ENCODE results near the gene HOXB6.
A peak's percentile ranks its signal among the peaks of the same experiment; 100 is the strongest.

HOXB6 gene

DNA sequence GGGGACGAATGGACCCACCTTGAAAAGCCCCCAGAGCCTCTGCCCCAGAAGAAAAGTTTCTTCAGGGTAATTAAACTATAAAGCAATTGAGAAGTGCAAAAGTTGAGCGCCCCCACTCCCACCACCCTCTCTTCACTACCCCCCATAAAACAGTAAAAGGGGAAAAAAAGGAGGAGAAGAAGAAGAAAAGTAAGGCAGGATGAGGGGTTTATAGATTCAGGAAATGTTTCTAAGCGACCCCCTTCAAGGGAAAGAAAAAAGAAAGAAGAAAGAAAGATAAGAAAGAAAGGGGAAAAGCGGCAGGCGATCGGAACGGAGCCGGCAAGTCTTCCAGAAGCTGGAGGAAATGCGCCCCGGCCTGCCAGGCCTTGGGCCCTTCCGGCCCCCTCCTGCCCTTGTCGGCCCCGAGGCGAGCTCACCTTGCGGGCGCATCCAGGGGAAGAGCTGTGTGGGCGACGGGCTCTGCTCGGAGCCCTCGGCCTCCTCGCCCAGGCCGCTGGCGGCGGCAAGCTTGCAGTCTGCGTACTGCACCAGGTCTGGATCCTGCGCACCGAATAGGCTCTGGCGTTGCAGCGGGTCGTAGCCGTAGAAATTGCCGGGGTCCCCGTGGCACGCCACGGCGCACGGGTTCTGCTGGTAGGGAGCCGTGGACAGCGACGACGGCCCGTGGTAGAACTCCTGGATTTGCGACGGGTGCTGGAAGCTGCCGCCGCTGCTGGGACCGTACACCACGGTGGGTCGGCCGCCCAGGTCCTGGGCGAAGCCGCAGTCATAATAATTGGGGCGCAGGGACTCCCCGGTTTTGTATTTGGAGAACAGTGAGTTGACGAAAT lies 9.3 kb upstream of the HOXB6 start:
- no peak overlapping the region for H3K27ac ChIP-seq (ENCODE audit: low read depth, low read length)
- no peaks in the 10 kb centered on the region for H3K36me3 ChIP-seq (ENCODE audit: control insufficient read depth in 1 of 2, insufficient read depth in 2 of 2, low read length in 2 of 2)
- H3K4me1 ChIP-seq (ENCODE audit: control insufficient read depth in 1 of 2, insufficient read depth in 2 of 2, low read length in 2 of 2): peaks cover 5 to 21% of the 10 kb centered on the region in 2 donors
- no peak overlapping the region for H3K4me3 ChIP-seq (ENCODE audit: low read depth in 1 of 2, low read length in 2 of 2)
- H3K9me3 ChIP-seq (ENCODE audit: control insufficient read depth in 1 of 2, low read length in 2 of 2): no peaks in the 10 kb centered on the region
- peaks cover 79 to 94% of the 10 kb centered on the region in 2 donors for H3K27me3 ChIP-seq (ENCODE audit: control insufficient read depth in 1 of 2, insufficient read depth in 2 of 2, low read length in 2 of 2)
- H3K9ac ChIP-seq (ENCODE audit: low read depth in 1 of 2, low read length in 2 of 2): no peak overlapping the region

DNA sequence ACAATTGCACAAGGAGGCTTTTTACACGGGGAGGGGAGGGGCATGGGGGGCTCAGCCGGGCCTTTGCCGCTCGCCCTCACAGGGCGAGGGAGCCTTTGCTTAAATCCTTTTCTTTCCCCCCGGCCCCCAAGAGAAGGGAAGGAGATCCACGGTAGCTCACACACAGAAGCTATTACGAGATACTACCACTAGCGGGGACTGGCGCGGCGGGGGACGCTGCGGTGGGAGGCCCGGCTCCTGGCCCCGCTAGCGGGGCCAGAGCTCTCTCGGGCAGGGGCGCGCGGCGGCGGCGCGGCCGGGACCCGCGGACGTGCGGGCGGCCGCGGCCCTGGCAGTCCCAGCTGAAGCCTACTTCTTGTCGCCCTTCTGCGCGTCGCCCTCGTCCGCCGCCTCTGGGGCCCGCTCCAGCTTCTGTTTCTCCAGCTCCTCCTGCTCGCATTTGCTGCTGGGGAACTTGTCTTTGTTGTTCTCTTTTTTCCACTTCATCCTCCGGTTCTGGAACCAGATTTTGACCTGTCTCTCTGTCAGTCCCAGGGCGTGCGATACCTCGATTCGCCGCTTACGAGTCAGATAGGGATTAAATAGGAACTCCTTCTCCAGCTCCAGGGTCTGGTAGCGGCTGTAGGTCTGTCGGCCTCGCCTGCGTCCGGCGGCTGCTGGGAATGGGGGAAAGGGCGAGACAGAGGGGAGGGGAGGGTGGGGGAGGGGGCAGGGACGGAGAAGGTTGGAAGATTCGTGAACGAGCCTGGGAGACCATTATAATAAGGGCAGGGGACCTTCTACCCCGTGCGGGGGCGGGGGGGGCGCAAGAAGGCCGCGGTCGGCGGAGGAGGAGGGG lies 8.3 kb upstream of the HOXB6 start:
- no peak overlapping the region for H3K27ac ChIP-seq (ENCODE audit: low read depth, low read length)
- no peak overlapping the region for H3K9ac ChIP-seq (ENCODE audit: low read depth in 1 of 2, low read length in 2 of 2)
- no peaks in the 10 kb centered on the region for H3K9me3 ChIP-seq (ENCODE audit: control insufficient read depth in 1 of 2, low read length in 2 of 2)
- H3K4me3 ChIP-seq (ENCODE audit: low read depth in 1 of 2, low read length in 2 of 2): peak overlapping the region in 1 of 2 donors; percentile 73
- peaks cover 77 to 92% of the 10 kb centered on the region in 2 donors for H3K27me3 ChIP-seq (ENCODE audit: control insufficient read depth in 1 of 2, insufficient read depth in 2 of 2, low read length in 2 of 2)
- H3K4me1 ChIP-seq (ENCODE audit: control insufficient read depth in 1 of 2, insufficient read depth in 2 of 2, low read length in 2 of 2): peaks cover 0 to 21% of the 10 kb centered on the region in 2 donors
- H3K36me3 ChIP-seq (ENCODE audit: control insufficient read depth in 1 of 2, insufficient read depth in 2 of 2, low read length in 2 of 2): no peaks in the 10 kb centered on the region

DNA sequence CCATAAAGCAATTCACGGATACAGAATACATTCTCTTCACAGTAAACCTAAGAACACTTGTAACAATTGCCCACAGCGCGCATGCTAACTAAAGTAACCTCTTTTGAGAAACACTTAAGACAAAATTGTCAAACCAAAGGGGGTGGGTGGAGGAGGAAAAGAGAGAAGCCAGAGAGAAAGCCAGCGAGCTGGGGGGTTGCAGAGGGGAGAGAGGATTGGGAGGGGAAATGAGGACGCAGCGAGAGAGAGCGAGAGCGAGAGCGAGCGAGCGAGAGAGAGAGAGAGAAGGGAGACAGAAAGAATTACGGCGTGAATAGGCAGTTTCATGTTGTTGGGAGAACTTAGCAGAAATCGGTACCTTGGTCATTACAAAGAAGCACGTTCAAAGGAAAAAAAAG lies 7.7 kb upstream of the HOXB6 start:
- Histone ChIP-seq H3K27ac (ENCODE audit: low read depth, low read length) (no peak overlapping the region), H3K36me3 (ENCODE audit: control insufficient read depth in 1 of 2, insufficient read depth in 2 of 2, low read length in 2 of 2) (no peaks in the 10 kb centered on the region), H3K4me1 (ENCODE audit: control insufficient read depth in 1 of 2, insufficient read depth in 2 of 2, low read length in 2 of 2) (peaks cover 0 to 21% of the 10 kb centered on the region in 2 donors), H3K27me3 (ENCODE audit: control insufficient read depth in 1 of 2, insufficient read depth in 2 of 2, low read length in 2 of 2) (peaks cover 75 to 90% of the 10 kb centered on the region in 2 donors), H3K9me3 (ENCODE audit: control insufficient read depth in 1 of 2, low read length in 2 of 2) (no peaks in the 10 kb centered on the region), H3K9ac (ENCODE audit: low read depth in 1 of 2, low read length in 2 of 2) (no peak overlapping the region), H3K4me3 (ENCODE audit: low read depth in 1 of 2, low read length in 2 of 2) (peak overlapping the region in 1 of 2 donors; percentile 73)

DNA sequence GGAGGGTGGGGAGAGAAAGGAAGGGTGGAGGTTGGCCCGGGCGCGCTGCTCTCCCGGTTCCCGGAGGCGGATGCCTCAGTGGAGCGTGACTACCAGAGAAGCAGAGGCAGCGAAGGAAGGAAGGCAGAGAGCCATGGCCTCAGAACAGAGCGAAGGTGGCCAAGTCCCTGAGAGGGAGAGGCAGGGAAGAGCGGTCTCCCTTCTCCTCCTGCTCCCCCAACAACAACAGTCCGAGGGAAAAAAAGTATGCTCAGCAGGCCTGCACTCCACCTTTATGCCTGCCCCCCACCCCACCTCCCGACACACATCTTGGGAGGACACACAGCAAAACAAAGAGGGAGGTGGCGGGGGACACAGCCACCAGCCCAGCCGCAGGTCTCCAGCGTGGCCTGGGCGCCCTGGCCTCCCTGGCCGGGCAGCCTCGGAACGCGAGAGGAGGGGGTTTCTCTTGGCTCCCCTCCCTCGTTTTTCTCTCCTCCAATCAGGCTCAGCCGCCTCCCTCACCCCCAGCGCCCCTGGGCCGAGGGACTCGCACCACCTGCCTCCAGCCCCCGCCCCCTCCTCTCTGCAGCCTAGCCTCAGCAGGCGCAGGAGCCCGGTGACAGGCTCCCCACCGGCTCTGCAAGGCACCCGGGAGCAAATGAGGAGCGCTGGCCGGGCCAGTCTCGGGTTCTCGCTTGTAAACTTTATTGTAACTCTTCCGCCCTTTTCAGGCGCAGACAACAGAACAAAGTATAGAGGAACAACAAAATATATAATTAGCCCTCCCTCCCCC lies 7.1 kb upstream of the HOXB6 start:
- Histone ChIP-seq H3K4me3 (ENCODE audit: low read depth in 1 of 2, low read length in 2 of 2) (peak overlapping the region in 1 of 2 donors; percentile 73), H3K9me3 (ENCODE audit: control insufficient read depth in 1 of 2, low read length in 2 of 2) (no peaks in the 10 kb centered on the region), H3K36me3 (ENCODE audit: control insufficient read depth in 1 of 2, insufficient read depth in 2 of 2, low read length in 2 of 2) (no peaks in the 10 kb centered on the region), H3K27me3 (ENCODE audit: control insufficient read depth in 1 of 2, insufficient read depth in 2 of 2, low read length in 2 of 2) (peaks cover 73 to 90% of the 10 kb centered on the region in 2 donors), H3K9ac (ENCODE audit: low read depth in 1 of 2, low read length in 2 of 2) (no peak overlapping the region), H3K4me1 (ENCODE audit: control insufficient read depth in 1 of 2, insufficient read depth in 2 of 2, low read length in 2 of 2) (peaks cover 0 to 21% of the 10 kb centered on the region in 2 donors), H3K27ac (ENCODE audit: low read depth, low read length) (no peak overlapping the region)

DNA sequence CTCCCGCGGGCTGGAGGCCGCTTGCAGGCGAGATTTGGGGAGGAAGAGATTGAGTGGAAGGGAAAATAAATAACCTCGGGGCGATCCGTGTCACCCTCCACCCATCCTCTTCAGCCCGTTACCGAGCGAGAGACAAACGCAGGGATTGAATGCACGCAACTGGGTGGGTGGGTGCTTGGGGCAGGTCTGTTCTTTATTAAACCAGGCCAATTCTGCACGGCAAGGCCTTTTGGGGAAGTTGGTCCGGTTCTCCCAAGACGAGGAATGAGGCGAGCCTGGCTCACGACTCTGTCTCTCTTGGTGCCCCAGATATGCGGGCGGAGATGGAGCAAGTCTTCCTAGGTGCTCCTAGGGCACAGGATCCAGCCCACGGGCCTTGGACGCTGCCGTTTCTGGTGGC lies 6.4 kb upstream of the HOXB6 start:
- H3K27me3 ChIP-seq (ENCODE audit: control insufficient read depth in 1 of 2, insufficient read depth in 2 of 2, low read length in 2 of 2): peaks cover 73 to 90% of the 10 kb centered on the region in 2 donors
- no peaks in the 10 kb centered on the region for H3K9me3 ChIP-seq (ENCODE audit: control insufficient read depth in 1 of 2, low read length in 2 of 2)
- H3K27ac ChIP-seq (ENCODE audit: low read depth, low read length): peak overlapping the region; percentile 56
- peak overlapping the region; percentile 12 to 31 for H3K9ac ChIP-seq (ENCODE audit: low read depth in 1 of 2, low read length in 2 of 2)
- H3K4me3 ChIP-seq (ENCODE audit: low read depth in 1 of 2, low read length in 2 of 2): peak overlapping the region; percentile 68 to 73
- H3K36me3 ChIP-seq (ENCODE audit: control insufficient read depth in 1 of 2, insufficient read depth in 2 of 2, low read length in 2 of 2): no peaks in the 10 kb centered on the region
- peaks cover 0 to 21% of the 10 kb centered on the region in 2 donors for H3K4me1 ChIP-seq (ENCODE audit: control insufficient read depth in 1 of 2, insufficient read depth in 2 of 2, low read length in 2 of 2)

DNA sequence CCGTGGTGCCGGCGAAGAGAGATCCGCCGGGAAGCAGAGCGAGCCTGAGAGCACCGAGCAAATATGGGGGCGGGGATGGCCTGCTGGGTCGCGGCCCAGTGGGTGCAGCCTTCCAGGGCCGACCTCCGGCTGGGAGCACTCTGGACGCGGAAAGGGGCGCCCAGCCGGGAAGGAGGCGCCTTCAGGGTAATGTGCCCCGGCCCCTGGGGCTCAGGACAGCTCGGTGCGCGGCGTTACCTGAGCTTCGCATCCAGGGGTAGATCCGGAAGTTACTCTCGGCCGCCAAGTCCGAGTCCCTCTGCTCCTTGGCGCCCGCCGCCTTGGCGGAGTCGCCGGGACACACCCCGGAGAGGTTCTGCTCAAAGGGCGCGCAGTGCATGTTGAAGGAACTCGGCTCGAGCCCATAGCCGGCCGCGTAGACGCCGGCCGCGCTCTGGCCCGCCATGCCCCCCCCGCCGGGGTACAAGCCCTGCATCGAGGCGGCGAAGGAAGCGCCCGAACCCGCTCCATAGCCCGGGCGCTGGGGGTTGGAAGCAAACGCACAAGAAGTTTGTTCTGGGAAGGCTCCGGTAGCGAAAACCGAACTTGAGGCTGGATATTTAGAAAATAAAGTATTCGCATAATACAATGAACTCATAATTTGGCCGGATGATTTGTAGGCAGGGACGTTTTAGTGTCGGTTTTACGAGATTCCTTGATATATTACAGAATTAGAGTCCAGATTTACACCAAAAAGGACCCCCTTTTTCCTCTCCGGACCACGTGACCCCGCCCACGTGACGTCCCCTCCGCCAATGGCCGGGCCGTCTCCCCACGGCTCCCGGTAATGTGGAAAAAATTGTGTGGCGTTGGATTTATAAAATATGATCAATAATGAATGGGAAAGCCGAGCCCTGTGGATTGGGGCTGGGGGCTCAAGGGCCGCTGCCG lies 5.8 kb upstream of the HOXB6 start, which contains the start of gene HOXB7:
Gene HOXB7, minus strand, starts transcription at position 736 of the 930 bp plus-strand sequence. Its CDS starts 99 bp downstream, at position 637.
- no peaks in the 10 kb centered on the region for H3K9me3 ChIP-seq (ENCODE audit: control insufficient read depth in 1 of 2, low read length in 2 of 2)
- peak within 1 kb of the TSS; percentile 60 for H3K27ac ChIP-seq (ENCODE audit: low read depth, low read length)
- peak within 1 kb of the TSS; percentile 12 to 37 for H3K9ac ChIP-seq (ENCODE audit: low read depth in 1 of 2, low read length in 2 of 2)
- H3K4me1 ChIP-seq (ENCODE audit: control insufficient read depth in 1 of 2, insufficient read depth in 2 of 2, low read length in 2 of 2): peaks cover 0 to 21% of the 10 kb centered on the region in 2 donors
- no peaks in the 10 kb centered on the region for H3K36me3 ChIP-seq (ENCODE audit: control insufficient read depth in 1 of 2, insufficient read depth in 2 of 2, low read length in 2 of 2)
- H3K4me3 ChIP-seq (ENCODE audit: low read depth in 1 of 2, low read length in 2 of 2): peak within 1 kb of the TSS; percentile 68 to 73
- peaks cover 71 to 90% of the 10 kb centered on the region in 2 donors for H3K27me3 ChIP-seq (ENCODE audit: control insufficient read depth in 1 of 2, insufficient read depth in 2 of 2, low read length in 2 of 2)

DNA sequence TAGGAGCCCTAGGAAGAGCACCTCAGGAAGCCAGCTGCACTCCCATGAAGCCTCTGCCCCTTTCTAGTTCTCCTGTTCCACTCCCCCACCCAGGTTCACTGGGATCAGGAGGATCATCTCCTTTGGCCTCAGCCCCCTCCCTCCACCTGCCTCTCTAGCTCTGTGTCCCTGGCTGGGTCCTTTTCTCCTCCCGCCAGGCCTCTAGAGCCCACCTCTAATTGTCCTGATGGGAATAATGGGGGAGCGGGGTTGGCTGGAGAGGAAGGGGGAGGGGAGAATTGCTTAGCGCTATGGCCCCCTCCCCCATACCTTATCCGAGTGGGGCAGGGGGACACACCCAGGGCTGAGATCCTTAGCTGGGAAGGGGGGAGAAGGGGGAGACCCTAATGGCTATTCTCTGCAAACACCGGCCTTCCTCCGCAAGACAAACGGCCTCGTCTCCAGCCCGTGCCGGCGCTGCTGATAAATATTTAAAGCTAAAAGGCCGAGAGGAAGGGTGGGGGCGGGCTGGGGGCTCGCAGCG lies 5.0 kb upstream of the HOXB6 start:
- H3K36me3 ChIP-seq (ENCODE audit: control insufficient read depth in 1 of 2, insufficient read depth in 2 of 2, low read length in 2 of 2): no peaks in the 10 kb centered on the region
- no peaks in the 10 kb centered on the region for H3K9me3 ChIP-seq (ENCODE audit: control insufficient read depth in 1 of 2, low read length in 2 of 2)
- H3K9ac ChIP-seq (ENCODE audit: low read depth in 1 of 2, low read length in 2 of 2): no peak overlapping the region
- no peak overlapping the region for H3K27ac ChIP-seq (ENCODE audit: low read depth, low read length)
- H3K27me3 ChIP-seq (ENCODE audit: control insufficient read depth in 1 of 2, insufficient read depth in 2 of 2, low read length in 2 of 2): peaks cover 72 to 90% of the 10 kb centered on the region in 2 donors
- H3K4me3 ChIP-seq (ENCODE audit: low read depth in 1 of 2, low read length in 2 of 2): peak overlapping the region; percentile 68 to 73
- H3K4me1 ChIP-seq (ENCODE audit: control insufficient read depth in 1 of 2, insufficient read depth in 2 of 2, low read length in 2 of 2): peaks cover 0 to 21% of the 10 kb centered on the region in 2 donors

DNA sequence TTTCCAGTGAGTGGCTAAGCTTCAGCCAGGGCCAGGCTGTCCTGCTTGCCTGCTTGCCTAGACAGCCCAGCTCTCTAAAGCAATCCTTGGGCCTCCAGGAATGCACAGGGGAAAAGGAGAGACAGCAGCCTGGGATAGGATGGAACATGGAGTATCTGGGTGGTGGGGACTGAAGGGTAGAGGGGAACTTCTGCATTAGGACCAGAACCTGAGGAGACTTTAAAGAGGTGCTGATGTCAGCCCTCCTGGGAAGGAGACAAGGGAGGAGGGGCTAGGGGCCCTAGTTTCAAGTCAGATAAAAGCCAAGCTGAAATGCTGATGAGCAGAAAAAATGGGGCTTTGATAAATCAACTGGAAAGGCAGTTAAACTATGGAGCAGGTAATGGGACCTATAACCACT lies 4.2 kb upstream of the HOXB6 start:
- Histone ChIP-seq H3K27me3 (ENCODE audit: control insufficient read depth in 1 of 2, insufficient read depth in 2 of 2, low read length in 2 of 2) (peaks cover 73 to 91% of the 10 kb centered on the region in 2 donors), H3K9ac (ENCODE audit: low read depth in 1 of 2, low read length in 2 of 2) (no peak overlapping the region), H3K36me3 (ENCODE audit: control insufficient read depth in 1 of 2, insufficient read depth in 2 of 2, low read length in 2 of 2) (no peaks in the 10 kb centered on the region), H3K4me3 (ENCODE audit: low read depth in 1 of 2, low read length in 2 of 2) (no peak overlapping the region), H3K9me3 (ENCODE audit: control insufficient read depth in 1 of 2, low read length in 2 of 2) (no peaks in the 10 kb centered on the region), H3K27ac (ENCODE audit: low read depth, low read length) (no peak overlapping the region), H3K4me1 (ENCODE audit: control insufficient read depth in 1 of 2, insufficient read depth in 2 of 2, low read length in 2 of 2) (peaks cover 0 to 17% of the 10 kb centered on the region in 2 donors)

- peaks cover 0 to 15% of the 10 kb centered on the region in 2 donors for H3K4me1 ChIP-seq (ENCODE audit: control insufficient read depth in 1 of 2, insufficient read depth in 2 of 2, low read length in 2 of 2)
- H3K36me3 ChIP-seq (ENCODE audit: control insufficient read depth in 1 of 2, insufficient read depth in 2 of 2, low read length in 2 of 2): no peaks in the 10 kb centered on the region
- H3K4me3 ChIP-seq (ENCODE audit: low read depth in 1 of 2, low read length in 2 of 2): no peak overlapping the region
- no peaks in the 10 kb centered on the region for H3K9me3 ChIP-seq (ENCODE audit: control insufficient read depth in 1 of 2, low read length in 2 of 2)
- no peak overlapping the region for H3K27ac ChIP-seq (ENCODE audit: low read depth, low read length)
- peaks cover 76 to 91% of the 10 kb centered on the region in 2 donors for H3K27me3 ChIP-seq (ENCODE audit: control insufficient read depth in 1 of 2, insufficient read depth in 2 of 2, low read length in 2 of 2)
- no peak overlapping the region for H3K9ac ChIP-seq (ENCODE audit: low read depth in 1 of 2, low read length in 2 of 2)
Measured at GRCh38 chr17:48608494-48608834, 3.7 kb upstream of the HOXB6 start.

All from duodenal mucosa (tissue), 2 donors.